ENCODE data around the gene FAAP100.

DNA sequence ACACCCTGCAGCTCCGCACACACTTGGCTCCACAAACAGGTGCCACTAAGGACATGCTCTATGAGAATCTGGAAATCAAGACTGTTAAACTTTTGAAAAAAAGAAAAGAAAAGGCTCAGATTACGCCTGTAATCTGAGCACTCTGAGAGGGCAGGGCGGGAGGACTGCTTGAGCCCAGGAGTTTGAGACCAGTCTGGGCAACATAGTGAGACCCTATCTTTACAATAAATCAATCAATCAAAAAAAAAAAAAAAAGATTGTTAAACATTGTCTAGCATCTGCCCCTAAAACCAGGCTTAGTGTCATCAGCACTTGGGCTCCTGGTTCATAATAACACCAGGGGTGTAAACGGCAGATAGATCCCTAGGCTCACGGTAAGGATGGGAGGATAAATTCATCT, 37.5 kb upstream of the FAAP100 start:
- TF ChIP-seq, protein P1, sequence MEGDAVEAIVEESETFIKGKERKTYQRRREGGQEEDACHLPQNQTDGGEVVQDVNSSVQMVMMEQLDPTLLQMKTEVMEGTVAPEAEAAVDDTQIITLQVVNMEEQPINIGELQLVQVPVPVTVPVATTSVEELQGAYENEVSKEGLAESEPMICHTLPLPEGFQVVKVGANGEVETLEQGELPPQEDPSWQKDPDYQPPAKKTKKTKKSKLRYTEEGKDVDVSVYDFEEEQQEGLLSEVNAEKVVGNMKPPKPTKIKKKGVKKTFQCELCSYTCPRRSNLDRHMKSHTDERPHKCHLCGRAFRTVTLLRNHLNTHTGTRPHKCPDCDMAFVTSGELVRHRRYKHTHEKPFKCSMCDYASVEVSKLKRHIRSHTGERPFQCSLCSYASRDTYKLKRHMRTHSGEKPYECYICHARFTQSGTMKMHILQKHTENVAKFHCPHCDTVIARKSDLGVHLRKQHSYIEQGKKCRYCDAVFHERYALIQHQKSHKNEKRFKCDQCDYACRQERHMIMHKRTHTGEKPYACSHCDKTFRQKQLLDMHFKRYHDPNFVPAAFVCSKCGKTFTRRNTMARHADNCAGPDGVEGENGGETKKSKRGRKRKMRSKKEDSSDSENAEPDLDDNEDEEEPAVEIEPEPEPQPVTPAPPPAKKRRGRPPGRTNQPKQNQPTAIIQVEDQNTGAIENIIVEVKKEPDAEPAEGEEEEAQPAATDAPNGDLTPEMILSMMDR (IDR thresholded peaks at IDR 0.05) = no peak
- no peak for TF ChIP-seq POLR2A (IDR thresholded peaks at IDR 0.05)
- TF ChIP-seq EP300 (IDR thresholded peaks at IDR 0.05) = no peak
- no peak for TF ChIP-seq POLR2AphosphoS5 (IDR thresholded peaks at IDR 0.05)
